SK-N-SH treated with all-trans-retinoic acid at 6 μM for 48 hours (cell line): ENCODE results near the gene SPRR2G.
"Not testable (repeated sequence)": the region's sequence is repeated elsewhere in the genome, so short reads cannot be mapped to it uniquely, and the experiment has no call there.

ENCODE experiments used
- ATAC-seq: fragments of 200-7000 bp; cut with Tn5 transposase; 3 replicates; pipeline ENCODE4 v1.9.1; 2020; ENCODE audit warnings: mild to moderate bottlenecking, moderate library complexity
- ARNTL ChIP-seq: fragments of 450-650 bp; formaldehyde crosslinking; IDR thresholded peaks from 2 replicates; pipeline ENCODE4 v1.5.0; 2020; ENCODE audit warnings: low read depth, mild to moderate bottlenecking, moderate library complexity, borderline replicate concordance
- BACH2 ChIP-seq: fragments of 250-450 bp; sonication (Bioruptor Pico); IDR thresholded peaks from 2 replicates; pipeline ENCODE4 v1.9.0; 2021; ENCODE audit warnings: mild to moderate bottlenecking, borderline replicate concordance
- ESRRG ChIP-seq: fragments of 250-450 bp; sonication (Bioruptor Pico); IDR thresholded peaks from 2 replicates; pipeline ENCODE4 v1.6.1; 2021; ENCODE audit warnings: mild to moderate bottlenecking
- GLIS3 ChIP-seq: fragments of 250-450 bp; sonication (Bioruptor Pico); IDR thresholded peaks from 2 replicates; pipeline ENCODE4 v1.5.0; 2020; ENCODE audit warnings: mild to moderate bottlenecking, moderate library complexity
- ISL1 ChIP-seq: fragments of 250-450 bp; sonication (Bioruptor Pico); IDR thresholded peaks from 2 replicates; pipeline ENCODE4 v2.1.2; 2022; ENCODE audit warnings: mild to moderate bottlenecking, moderate library complexity
- OSR1 ChIP-seq: fragments of 250-450 bp; sonication (Bioruptor Pico); IDR thresholded peaks from 2 replicates; pipeline ENCODE4 v1.8.0; 2022; ENCODE audit warnings: moderate library complexity, mild to moderate bottlenecking, inconsistent platforms
- PPARA ChIP-seq: fragments of 250-450 bp; sonication (Bioruptor Pico); IDR thresholded peaks from 2 replicates; pipeline ENCODE4 v1.5.0; 2020; ENCODE audit warnings: mild to moderate bottlenecking, borderline replicate concordance
- RARB ChIP-seq: fragments of 250-450 bp; sonication (Bioruptor Pico); IDR thresholded peaks from 2 replicates; pipeline ENCODE4 v1.8.0; 2021; ENCODE audit warnings: mild to moderate bottlenecking, moderate library complexity
- SNAI2 ChIP-seq: fragments of 250-450 bp; sonication (Bioruptor Pico); IDR thresholded peaks from 2 replicates; pipeline ENCODE4 v1.5.0; 2020; ENCODE audit warnings: mild to moderate bottlenecking, moderate library complexity
- TOX ChIP-seq: fragments of 250-450 bp; sonication (Bioruptor Pico); IDR thresholded peaks from 2 replicates; pipeline ENCODE4 v1.8.0; 2021; ENCODE audit warnings: mild to moderate bottlenecking, moderate library complexity, borderline replicate concordance
- ZC3H10 ChIP-seq: fragments of 250-450 bp; sonication (Bioruptor Pico); IDR thresholded peaks from 2 replicates; pipeline ENCODE4 v1.5.1; 2021; ENCODE audit warnings: mild to moderate bottlenecking, moderate library complexity
- ZFP3 ChIP-seq: fragments of 250-450 bp; sonication (Bioruptor Pico); IDR thresholded peaks from 2 replicates; pipeline ENCODE4 v1.5.0; 2020; ENCODE audit warnings: mild to moderate bottlenecking, moderate library complexity
- ZFP30 ChIP-seq: fragments of 450-650 bp; formaldehyde crosslinking; IDR thresholded peaks from 2 replicates; pipeline ENCODE4 v1.5.0; 2022; ENCODE audit warnings: mild to moderate bottlenecking, moderate library complexity
- ZNF565 ChIP-seq: fragments of 450-650 bp; formaldehyde crosslinking; conservative IDR thresholded peaks from 2 replicates; pipeline ENCODE4 v1.5.0; 2020; ENCODE audit warnings: low read depth, mild to moderate bottlenecking, moderate library complexity
- ZNF70 ChIP-seq: fragments of 450-650 bp; formaldehyde crosslinking; IDR thresholded peaks from 2 replicates; pipeline ENCODE4 v1.5.0; 2020; ENCODE audit warnings: mild to moderate bottlenecking, moderate library complexity
- ZNF8 ChIP-seq: fragments of 450-650 bp; formaldehyde crosslinking; IDR thresholded peaks from 2 replicates; pipeline ENCODE4 v1.5.0; 2020; ENCODE audit warnings: mild to moderate bottlenecking, moderate library complexity
- TF ChIP-seq, protein P1 (sequence below): fragments of 250-450 bp; sonication (Bioruptor Pico); IDR thresholded peaks from 2 replicates; pipeline ENCODE4 v1.8.0; 2021; ENCODE audit warnings: low read depth, mild to moderate bottlenecking, moderate library complexity, borderline replicate concordance
- TF ChIP-seq, protein P2 (sequence below): fragments of 250-450 bp; sonication (Bioruptor Pico); IDR thresholded peaks from 2 replicates; pipeline ENCODE4 v1.5.1; 2021; ENCODE audit warnings: mild to moderate bottlenecking, moderate library complexity
- TF ChIP-seq, protein P3 (sequence below): fragments of 250-450 bp; sonication (Bioruptor Pico); IDR thresholded peaks from 2 replicates; pipeline ENCODE4 v1.5.0; 2020; ENCODE audit warnings: mild to moderate bottlenecking, moderate library complexity

The SPRR2G gene

DNA sequence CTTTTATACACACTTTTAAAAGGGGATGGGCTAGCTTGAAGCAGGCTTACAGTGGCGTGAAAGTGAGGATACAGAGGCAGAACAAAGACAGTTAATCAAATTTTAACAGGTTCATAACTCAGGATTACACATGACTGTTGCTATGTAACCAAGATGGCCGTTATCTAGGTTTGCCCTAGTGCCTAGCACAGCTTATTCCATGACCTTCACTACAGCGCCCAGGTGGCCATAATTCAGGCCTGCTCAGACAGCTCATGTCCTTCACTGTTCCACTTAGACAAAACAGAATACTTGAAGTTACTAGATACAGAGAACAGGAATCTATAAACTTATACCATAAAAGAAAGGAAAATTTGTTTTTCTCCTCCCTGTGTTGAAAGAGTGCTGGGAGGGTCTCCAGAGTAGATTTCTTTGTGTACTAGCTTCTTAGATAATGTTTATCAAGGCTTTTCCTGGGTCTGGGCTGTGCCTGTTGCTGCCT, 31.2 kb downstream of the SPRR2G start:
- no peak for ATAC-seq

DNA sequence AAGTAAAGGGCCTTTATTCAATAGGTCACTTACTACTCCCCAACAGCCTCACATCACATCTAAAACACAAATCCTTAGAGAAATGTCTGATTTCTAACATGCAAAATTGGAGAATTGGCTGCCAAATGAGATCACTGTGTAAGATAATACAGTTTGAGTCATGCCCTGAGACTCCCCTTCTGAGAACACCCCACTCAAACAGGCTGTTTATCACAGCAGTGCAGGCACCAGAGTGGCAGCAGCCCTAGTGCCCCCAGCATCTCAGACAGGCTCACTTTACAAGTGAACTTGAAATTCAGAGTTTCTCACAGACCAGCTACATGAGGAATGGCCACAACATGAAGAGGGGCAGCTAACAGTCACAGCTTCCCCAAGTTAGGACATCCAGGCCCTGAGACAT, 35.4 kb downstream of the SPRR2G start:
- ATAC-seq = not testable (repeated sequence)

More for the DNA sequence above, 31.2 kb downstream of the SPRR2G start:
- TF ChIP-seq, protein P1, sequence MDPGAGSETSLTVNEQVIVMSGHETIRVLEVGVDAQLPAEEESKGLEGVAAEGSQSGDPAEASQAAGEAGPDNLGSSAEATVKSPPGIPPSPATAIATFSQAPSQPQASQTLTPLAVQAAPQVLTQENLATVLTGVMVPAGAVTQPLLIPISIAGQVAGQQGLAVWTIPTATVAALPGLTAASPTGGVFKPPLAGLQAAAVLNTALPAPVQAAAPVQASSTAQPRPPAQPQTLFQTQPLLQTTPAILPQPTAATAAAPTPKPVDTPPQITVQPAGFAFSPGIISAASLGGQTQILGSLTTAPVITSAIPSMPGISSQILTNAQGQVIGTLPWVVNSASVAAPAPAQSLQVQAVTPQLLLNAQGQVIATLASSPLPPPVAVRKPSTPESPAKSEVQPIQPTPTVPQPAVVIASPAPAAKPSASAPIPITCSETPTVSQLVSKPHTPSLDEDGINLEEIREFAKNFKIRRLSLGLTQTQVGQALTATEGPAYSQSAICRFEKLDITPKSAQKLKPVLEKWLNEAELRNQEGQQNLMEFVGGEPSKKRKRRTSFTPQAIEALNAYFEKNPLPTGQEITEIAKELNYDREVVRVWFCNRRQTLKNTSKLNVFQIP (CRISPR knock-in tag) = no peak
- TF ChIP-seq OSR1 (no peak), ZNF8 (no peak), PPARA (CRISPR knock-in tag) (no peak), ZNF70 (CRISPR knock-in tag) (no peak), ZC3H10 (CRISPR knock-in tag) (no peak), ESRRG (no peak), TOX (CRISPR knock-in tag) (no peak), RARB (CRISPR knock-in tag) (no peak)
- TF ChIP-seq, protein P2, sequence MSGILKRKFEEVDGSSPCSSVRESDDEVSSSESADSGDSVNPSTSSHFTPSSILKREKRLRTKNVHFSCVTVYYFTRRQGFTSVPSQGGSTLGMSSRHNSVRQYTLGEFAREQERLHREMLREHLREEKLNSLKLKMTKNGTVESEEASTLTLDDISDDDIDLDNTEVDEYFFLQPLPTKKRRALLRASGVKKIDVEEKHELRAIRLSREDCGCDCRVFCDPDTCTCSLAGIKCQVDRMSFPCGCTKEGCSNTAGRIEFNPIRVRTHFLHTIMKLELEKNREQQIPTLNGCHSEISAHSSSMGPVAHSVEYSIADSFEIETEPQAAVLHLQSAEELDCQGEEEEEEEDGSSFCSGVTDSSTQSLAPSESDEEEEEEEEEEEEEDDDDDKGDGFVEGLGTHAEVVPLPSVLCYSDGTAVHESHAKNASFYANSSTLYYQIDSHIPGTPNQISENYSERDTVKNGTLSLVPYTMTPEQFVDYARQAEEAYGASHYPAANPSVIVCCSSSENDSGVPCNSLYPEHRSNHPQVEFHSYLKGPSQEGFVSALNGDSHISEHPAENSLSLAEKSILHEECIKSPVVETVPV = no peak
- TF ChIP-seq, all 23 proteins: peak for 0

DNA sequence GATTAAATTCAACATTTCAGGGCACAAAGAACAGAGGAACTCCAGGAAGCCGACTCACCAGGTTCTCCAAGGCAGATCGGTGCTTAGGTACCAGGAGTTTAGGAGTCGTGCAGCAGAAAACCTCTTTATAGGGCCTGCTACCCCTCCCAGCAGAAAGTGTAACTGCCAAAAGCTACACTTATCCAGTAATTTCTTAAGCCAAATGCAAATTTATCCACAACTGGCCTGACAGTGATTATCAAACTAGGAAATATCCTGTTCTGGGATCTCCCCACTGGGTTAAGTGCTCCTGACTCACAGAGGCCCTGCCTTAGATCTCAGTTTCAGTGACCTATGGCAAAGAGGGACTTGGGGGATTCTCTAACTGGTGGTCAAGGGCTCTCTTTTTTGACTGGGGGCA, 37.3 kb downstream of the SPRR2G start, which contains the start of gene SPRR2F:
TSS of gene SPRR2F (minus strand) at position 101 of the 400 bp plus-strand sequence. CDS start 783 bp downstream, outside the sequence.
- TF ChIP-seq TOX (CRISPR knock-in tag) (no peak), ZC3H10 (CRISPR knock-in tag) (no peak), ESRRG (no peak), ISL1 (CRISPR knock-in tag) (no peak), BACH2 (no peak), SNAI2 (CRISPR knock-in tag) (no peak), OSR1 (no peak), ARNTL (CRISPR knock-in tag) (no peak)
- no peak for ATAC-seq

DNA sequence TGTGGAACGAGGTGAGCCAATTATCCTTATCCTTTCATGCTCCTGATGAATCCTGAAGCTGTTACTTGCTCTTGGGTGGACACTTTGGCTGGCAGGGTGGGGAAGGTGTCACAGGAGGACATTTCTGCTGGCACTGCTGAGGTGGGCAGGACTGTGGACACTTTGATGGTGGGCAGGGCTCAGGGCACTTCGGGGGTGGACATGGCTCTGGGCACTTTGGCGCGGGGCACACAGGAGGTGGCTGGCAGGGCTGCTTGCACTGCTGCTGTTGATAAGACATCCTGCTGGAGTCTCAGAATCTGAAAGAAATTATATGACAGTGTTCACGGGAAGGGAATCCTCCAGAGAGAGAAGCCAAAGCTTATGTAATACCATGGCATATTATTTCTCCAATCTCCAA, 38.2 kb downstream of the SPRR2G start:
- ATAC-seq = not testable (repeated sequence)

DNA sequence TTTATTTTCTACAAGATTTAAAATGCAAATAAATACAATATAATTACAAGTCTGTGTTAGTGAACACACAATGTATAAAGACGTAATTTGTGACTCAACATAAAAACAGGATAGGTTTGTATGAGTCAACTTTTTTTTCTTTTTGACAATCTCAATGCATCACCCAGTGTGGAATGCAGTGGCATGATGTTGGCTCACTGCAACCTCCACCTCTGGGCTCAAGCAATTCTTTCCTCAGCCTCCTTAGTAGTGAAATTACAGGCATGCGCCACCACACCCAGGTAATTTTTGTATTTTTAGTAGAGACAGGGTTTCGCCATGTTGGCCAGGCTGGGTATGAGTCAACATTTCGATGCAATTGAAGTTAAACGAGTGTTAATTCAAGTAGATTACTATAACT, 50.4 kb downstream of the SPRR2G start:
- TF ChIP-seq ZFP30 (CRISPR knock-in tag) = no peak
- TF ChIP-seq, protein P3, sequence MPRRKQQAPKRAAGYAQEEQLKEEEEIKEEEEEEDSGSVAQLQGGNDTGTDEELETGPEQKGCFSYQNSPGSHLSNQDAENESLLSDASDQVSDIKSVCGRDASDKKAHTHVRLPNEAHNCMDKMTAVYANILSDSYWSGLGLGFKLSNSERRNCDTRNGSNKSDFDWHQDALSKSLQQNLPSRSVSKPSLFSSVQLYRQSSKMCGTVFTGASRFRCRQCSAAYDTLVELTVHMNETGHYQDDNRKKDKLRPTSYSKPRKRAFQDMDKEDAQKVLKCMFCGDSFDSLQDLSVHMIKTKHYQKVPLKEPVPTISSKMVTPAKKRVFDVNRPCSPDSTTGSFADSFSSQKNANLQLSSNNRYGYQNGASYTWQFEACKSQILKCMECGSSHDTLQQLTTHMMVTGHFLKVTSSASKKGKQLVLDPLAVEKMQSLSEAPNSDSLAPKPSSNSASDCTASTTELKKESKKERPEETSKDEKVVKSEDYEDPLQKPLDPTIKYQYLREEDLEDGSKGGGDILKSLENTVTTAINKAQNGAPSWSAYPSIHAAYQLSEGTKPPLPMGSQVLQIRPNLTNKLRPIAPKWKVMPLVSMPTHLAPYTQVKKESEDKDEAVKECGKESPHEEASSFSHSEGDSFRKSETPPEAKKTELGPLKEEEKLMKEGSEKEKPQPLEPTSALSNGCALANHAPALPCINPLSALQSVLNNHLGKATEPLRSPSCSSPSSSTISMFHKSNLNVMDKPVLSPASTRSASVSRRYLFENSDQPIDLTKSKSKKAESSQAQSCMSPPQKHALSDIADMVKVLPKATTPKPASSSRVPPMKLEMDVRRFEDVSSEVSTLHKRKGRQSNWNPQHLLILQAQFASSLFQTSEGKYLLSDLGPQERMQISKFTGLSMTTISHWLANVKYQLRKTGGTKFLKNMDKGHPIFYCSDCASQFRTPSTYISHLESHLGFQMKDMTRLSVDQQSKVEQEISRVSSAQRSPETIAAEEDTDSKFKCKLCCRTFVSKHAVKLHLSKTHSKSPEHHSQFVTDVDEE (CRISPR knock-in tag) = no peak
- no peak for TF ChIP-seq ZNF565 (CRISPR knock-in tag)
- no peak for TF ChIP-seq PPARA (CRISPR knock-in tag)
- no peak for TF ChIP-seq RARB (CRISPR knock-in tag)
- TF ChIP-seq ZNF8 = no peak
- no peak for TF ChIP-seq GLIS3 (CRISPR knock-in tag)
- no peak for TF ChIP-seq SNAI2 (CRISPR knock-in tag)
- no peak for TF ChIP-seq ZFP3
- TF ChIP-seq ZC3H10 (CRISPR knock-in tag) = no peak
- no peak for TF ChIP-seq BACH2
- ATAC-seq = peak; percentile 22; the same call in 1 of the 3 replicates
